Measurements from ENCODE around the gene ZBTB5.

The ZBTB5 gene

DNA sequence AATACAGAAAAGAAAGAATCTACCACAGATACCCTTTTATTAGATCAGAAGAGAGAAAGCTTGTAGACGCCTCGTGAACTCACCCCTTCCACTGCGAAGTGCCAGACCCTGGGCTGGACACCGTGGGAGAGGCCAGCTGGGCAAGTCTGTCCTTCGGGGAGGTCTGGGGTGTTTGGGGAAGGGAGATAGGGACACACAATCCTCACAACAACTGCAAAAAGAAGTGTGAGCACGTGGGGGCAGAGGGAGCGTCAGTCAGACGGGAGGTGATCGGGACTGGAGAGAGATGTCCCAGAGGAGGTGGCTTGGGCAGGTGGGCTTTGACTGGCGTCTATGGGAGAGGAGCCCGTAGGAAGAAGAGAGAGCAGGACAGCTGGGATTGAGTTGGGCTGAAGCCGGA lies 70.0 kb downstream of the ZBTB5 start:
- no peak for TF ChIP-seq CTCF (IDR thresholded peaks at IDR 0.05; ENCODE audit: unreplicated experiment in 3 of 3)
- Mint-ChIP-seq H3K4me3 (no peak overlapping the region), H3K4me1 (no peaks in the 10 kb centered on the region), H3K27ac (no peak overlapping the region), H3K9me3 (no peaks in the 10 kb centered on the region), H3K27me3 (ENCODE audit: low read depth) (peaks cover 5% of the 10 kb centered on the region), H3K36me3 (ENCODE audit: low read depth) (no peaks in the 10 kb centered on the region)

GRCh38 chr9:37392272-37392671 lies 73.0 kb downstream of the ZBTB5 start:
- Mint-ChIP-seq H3K27me3 (ENCODE audit: low read depth) (peaks cover 5% of the 10 kb centered on the region), H3K27ac (no peak overlapping the region), H3K36me3 (ENCODE audit: low read depth) (no peaks in the 10 kb centered on the region), H3K4me3 (no peak overlapping the region), H3K9me3 (no peaks in the 10 kb centered on the region), H3K4me1 (no peaks in the 10 kb centered on the region)
- no peak for TF ChIP-seq CTCF (IDR thresholded peaks at IDR 0.05; ENCODE audit: unreplicated experiment in 3 of 3)

DNA sequence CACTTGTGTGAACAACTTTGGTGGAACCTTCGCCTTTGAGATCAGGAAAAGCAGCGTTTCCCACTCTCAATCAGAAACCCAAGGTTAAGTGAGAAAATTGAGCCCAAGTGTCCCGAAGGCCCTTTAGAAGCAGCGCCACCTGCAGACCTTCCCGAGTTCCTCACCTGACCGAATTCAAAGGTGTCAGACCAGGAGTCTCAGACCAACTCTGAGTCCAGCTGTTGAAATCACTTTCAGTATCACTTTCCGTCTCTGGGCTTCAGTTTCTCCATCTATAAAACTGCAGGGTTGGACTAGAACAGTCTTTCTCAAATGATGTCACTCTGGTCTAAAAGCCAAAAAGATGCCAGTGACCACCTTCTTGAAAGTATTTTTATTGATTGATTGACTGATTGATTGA lies 74.5 kb downstream of the ZBTB5 start:
- Mint-ChIP-seq H3K9me3 (no peaks in the 10 kb centered on the region), H3K27ac (no peak overlapping the region), H3K27me3 (ENCODE audit: low read depth) (peaks cover under 1% of the 10 kb centered on the region), H3K4me3 (no peak overlapping the region), H3K4me1 (no peaks in the 10 kb centered on the region), H3K36me3 (ENCODE audit: low read depth) (no peaks in the 10 kb centered on the region)
- peak in 1 of 3 experiments; percentile 24 for TF ChIP-seq CTCF (IDR thresholded peaks at IDR 0.05; ENCODE audit: unreplicated experiment in 3 of 3)
